ENCODE results near the gene PGK2.

DNA sequence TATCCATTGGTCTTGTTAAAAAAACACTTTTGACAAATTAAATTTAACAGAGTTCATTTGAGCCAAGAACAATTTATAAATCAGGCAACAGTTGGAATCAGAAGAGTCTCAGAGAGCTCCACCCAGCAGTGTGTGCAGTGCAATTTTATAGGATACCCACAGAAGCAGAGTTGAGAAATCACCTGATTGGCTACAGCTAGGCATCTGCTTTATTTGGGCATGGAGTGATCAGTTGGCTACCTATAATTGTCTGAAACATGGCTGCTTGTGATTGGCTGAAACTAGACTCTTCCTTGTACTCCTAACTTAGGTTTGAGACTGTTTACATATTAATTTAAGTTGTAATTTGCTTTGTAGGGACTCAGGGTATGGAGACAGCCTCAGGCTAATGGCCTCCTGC lies 12.0 kb downstream of the PGK2 start:
- TF ChIP-seq POLR2A (IDR thresholded peaks at IDR 0.05) (no peak), POLR2AphosphoS5 (IDR thresholded peaks at IDR 0.05; ENCODE audit: insufficient read depth in 1 of 2, low read depth in 1 of 2) (no peak)
- TF ChIP-seq, protein P1, sequence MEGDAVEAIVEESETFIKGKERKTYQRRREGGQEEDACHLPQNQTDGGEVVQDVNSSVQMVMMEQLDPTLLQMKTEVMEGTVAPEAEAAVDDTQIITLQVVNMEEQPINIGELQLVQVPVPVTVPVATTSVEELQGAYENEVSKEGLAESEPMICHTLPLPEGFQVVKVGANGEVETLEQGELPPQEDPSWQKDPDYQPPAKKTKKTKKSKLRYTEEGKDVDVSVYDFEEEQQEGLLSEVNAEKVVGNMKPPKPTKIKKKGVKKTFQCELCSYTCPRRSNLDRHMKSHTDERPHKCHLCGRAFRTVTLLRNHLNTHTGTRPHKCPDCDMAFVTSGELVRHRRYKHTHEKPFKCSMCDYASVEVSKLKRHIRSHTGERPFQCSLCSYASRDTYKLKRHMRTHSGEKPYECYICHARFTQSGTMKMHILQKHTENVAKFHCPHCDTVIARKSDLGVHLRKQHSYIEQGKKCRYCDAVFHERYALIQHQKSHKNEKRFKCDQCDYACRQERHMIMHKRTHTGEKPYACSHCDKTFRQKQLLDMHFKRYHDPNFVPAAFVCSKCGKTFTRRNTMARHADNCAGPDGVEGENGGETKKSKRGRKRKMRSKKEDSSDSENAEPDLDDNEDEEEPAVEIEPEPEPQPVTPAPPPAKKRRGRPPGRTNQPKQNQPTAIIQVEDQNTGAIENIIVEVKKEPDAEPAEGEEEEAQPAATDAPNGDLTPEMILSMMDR (IDR thresholded peaks at IDR 0.05) = no peak

All from vagina (tissue), 2 donors.